HCEC 1CT (cell line): ENCODE results near the gene MED15.

Experiments
- DNase-seq: peaks from one replicate; pipeline ENCODE4 v3.0.0-alpha.2; 2017

The MED15 gene

GRCh38 chr22:20632082-20632481 is 124.7 kb downstream of the MED15 start:
- DNase-seq: no peak

GRCh38 chr22:20632518-20632917 is 125.1 kb downstream of the MED15 start:
- DNase-seq: no peak

- DNase-seq: no peak
Observed at GRCh38 chr22:20634560-20635226, 127.3 kb downstream of the MED15 start.

GRCh38 chr22:20635227-20635591 is 127.8 kb downstream of the MED15 start:
- DNase-seq: no peak

GRCh38 chr22:20636075-20636812 is 128.8 kb downstream of the MED15 start:
- no peak for DNase-seq

- no peak for DNase-seq
Observed at GRCh38 chr22:20636945-20637344, 129.5 kb downstream of the MED15 start.
